Measurements from ENCODE around the gene FAM13A.
"Not testable (repeated sequence)": the region's sequence is repeated elsewhere in the genome, so short reads cannot be mapped to it uniquely, and the experiment has no call there.

FAM13A gene

DNA sequence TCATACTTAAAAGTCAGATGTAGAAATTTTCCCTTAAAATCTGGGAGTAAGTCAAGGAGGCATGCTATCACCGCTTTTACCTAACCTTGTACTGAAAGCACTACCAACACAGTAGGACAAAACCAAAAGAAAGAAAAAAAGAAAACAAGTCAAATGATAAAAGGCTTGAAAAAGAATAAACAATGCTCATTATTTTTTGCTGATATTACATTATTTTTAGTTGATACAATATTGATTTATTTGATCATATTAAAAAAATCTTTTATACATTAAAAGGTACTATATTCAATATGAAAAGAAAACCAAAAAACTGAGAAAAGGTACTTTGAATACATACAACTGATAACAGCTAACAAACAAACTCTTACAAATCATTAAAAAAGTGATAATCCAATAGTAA lies 164.3 kb downstream of the FAM13A start:
- no peak for DNase-seq

DNA sequence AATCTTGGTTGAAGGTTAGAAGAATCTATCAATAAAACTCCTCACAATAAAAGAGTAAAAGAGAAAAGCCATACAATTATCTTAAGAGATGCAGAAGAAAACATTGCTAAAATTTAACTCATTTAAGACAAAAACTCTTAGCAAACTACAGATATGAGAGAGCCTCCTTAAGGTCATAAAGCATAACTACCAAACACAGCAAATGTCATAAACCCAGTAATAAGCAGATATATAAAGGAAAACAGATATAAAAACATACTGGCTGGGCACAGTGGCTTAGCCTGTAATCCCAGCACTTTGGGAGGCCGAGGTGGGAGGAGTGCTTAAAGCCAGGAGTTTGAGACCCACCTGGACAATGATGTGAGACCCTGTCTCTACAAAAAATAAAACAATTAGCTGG lies 165.3 kb downstream of the FAM13A start:
- DNase-seq, result no peak

DNA sequence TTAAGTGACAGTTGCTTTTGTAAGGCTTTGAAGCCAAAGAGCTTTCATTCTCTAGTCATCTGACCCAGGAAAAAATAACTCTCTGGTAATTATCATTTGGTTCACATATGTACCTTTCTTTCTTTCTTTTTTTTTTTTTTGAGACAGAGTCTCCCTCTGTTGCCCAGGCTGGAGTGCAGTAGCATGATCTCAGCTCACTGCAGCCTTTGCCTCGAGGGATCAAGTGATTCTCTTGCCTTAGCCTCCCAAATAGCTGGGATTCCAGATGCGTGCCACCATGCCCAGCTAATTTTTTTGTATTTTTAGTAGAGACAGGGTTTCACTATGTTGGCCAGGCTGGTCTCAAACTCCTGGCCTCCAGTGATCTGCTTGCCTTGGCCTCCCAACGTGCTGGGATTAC lies 169.6 kb downstream of the FAM13A start:
- not testable (repeated sequence) for DNase-seq

DNA sequence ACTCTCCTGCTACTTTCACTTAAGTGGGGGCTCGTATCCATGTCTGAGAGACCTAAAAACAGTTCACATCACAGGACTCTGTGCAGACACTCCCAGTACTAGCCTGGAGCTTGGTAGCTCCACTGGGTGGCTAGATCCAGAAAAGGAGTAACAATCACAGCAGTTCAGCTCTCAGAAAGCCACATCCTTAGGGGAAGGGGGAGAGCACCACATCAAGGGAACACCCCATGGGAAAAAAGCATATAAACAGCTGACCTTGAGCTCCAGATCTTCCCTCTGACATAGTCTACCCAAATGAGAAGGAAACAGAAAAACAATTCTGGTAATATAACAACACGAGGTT lies 175.8 kb downstream of the FAM13A start:
- no peak for DNase-seq

DNA sequence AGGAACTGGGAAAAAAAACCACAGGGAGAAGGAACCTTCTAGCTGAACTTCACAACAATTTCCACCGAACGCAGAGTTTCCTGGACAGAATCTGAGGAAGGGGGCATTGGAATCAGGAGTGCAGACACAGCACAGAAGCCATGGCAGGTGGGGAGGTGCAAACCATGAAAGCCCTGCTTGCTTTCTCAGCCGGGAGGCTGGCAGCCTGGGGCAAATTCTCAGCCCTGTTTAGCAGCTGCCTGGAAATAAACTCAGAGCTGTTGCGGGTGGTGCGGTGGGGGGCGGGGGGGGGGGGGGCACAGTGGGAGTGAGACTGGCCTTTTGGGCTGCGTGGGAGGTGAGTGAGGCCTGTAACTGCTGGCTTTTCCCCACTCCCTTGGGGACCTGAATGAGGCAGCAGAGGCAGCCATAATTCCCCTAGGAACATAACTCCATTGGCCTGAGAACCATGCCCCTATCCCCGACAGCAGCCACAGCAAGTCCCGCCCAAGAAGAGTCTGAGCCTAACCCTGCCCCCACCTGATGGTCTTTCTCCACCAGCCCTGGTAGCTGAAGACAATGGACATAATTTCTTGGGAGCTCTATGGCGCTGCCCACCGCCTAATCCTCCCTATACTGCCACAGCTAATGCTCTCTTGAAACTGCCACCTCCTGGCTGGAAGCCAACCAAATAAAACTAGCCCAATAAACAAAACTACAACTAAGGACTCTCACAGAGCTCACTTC lies 176.3 kb downstream of the FAM13A start:
- no peak for DNase-seq

DNA sequence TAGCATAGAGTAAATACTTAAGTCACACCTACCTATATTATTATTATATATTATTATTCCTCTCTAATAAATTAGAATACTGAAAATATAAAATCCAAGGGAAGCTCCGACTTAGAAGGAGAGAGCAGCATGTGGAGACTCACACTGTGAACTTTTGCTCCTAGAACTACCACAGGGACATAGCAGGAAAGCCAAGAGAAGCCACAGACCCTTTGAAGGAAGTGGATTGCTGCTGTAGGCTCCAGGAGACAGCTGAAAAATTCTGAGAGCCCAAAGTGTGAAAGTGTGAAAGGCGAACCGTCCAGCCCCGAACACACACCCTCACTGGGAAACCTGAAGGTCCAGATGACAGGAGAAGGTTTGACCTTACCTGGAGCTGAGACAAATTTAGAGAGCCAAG lies 177.0 kb downstream of the FAM13A start:
- no peak for DNase-seq

DNA sequence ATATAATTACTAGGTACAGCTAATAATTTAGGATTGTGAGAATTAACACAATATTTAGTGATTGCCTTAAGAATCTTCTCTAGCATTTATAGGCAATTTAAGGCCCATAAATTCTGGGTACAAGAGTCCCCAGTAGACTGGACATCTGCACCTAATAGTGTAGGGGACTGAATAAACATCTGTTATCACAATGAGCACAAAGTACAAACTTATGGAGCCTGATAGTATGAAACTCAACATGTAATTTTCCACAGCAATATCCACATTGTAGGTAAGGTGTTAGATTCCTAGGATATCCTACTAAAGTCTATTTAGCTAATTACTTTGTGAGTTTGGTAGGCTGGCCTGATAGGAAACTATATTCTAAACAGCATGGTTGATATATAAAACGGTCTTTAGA lies 178.3 kb downstream of the FAM13A start:
- DNase-seq, result no peak

DNA sequence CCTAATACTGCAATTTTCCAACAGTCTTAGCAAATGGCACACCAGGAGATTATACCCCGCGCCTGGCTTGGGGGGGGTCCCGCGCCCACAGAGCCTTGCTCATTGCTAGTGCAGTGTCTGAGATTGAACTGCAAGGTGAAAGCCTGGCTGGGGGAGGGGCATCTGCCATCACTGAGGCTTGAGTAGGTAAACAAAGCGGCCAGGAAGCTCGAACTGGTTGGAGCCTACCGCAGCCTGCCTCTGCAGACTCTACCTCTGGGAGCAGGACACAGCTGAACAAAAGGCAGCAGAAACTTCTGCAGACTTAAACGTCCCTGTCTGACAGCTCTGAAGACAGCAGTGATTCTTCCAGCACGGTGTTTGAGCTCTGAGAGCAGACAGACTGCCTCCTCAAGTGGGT lies 186.6 kb downstream of the FAM13A start:
- no peak for DNase-seq

DNA sequence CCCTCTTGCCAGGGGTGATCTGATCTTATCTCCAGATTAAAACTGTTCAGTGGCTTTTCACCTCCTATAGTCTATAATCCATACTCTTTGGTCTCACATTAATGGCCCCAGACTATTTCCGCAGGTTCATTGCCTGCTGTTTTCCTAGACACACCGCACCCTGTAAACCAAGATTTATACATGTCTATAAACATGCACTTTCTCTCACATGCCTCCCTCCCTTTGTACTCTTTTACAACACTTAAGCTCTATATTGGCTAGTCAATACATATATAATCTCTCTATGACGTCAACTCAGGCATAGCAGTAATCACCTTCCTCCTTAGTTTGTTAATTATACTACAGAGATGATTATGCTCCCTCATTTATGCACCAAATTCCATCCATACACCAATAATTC lies 188.5 kb downstream of the FAM13A start:
- no peak for DNase-seq

DNA sequence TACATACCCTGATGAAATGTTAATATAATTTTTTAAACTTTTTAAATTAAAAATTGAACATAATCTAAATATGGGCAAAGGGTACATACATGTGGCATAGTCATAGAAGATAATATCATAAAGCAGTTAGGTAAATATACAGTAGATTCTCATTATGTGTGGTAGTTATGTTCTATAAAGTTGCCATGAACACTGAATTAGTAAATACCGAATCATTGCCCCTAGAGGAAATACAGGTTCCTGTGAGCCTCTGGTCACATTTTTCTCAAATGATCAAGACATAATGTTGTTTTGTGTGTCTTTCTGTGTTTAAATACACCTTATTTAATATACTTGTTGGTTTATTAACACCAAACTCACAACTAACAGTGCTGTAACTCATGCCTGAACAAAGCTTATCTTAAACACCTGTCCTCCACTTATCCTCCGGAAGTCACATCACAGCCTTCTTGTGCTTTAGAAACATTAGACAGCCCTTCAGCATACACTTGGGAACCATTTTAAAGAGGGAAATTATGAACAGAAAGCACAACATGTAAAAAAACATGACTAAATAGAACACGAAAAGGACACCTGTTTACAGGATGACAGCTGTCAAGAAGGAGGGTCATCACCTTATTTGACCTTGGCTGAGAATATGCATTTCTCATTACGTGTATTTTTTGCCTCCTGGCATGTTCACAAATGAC lies 190.0 kb downstream of the FAM13A start:
- DNase-seq, result no peak

DNA sequence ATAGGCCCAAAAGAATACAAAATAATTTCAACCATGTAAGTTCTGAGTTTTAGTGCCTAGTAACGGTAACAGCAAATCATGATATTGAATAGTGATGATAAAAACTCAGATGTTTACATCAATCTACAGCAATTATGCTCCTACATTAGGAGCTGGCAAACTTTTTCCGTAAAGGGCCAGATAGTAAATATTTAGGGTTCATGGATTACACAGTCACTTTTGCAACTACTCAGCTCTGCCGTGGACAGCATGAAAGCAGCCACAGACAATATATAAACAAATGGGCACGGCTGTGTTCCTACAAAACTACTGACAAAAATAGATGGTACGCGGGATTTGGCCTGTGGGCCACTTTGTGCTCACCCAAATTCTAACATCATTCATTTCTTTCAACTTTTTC lies 191.5 kb downstream of the FAM13A start:
- no peak for DNase-seq

DNA sequence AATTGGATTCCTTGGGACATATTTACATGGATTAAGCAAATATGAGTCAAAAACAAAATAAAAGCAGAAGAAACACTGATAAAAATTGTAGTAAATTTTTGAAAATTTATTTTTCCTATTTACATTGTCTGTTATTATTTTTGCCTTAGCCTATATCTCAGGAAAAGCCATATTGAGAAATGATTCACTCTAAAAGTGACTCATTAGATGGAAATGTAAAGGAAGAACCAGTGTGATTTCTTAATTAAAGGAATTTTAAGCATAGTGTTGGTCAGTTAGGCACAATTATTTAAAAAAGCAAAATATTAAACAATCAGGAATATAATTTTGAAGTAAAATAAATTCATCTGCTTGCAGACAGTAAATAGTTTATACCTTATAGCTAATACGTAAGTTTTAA lies 191.9 kb downstream of the FAM13A start:
- DNase-seq, result no peak

DNA sequence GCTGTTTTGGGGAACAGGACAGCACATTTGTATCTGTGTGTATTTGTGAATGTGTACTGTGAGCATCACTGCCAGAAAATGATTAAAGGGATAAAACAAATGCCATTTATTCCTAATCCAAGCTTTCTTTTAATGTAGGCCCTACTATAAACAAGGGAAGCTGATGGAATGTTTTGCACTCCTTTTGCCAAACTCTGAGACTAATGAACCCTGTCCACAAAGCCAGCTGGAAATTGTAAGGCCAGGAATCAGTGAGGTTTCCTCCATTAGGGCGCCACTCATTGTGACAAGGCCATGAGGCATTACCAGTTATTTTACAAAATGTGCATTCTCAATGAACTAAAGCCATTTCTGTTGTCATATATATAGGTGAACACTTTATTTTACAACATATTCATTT lies 196.4 kb downstream of the FAM13A start:
- no peak for DNase-seq

DNA sequence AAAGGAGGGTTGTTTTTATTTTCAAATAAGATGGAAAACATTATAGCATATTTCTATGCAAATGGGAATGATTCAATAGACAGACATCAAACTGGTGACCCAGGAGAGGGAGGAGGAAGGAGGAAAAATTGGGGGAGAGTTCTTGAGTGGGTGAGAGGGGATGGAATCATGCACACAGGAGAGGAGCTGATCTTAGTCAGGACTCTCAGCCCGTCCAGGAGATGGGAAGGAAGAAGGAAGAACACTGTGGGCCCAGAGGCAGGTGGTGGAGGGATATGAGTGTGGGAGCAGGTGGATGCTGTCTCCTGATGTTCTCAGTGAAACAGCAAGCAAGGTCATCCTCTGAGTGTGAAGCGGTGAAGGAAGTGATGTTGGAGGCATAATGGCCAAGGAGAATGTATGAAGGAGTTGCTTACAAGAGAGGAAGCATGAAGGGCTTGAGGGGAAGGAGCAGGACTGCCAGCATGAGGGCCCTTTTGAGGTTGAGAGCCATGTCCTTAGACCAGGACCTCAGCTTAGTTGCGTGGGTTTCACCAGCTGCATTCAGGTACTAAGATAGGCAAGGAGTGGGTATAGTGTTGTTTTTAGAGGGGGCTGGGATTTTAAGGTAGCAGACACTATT lies 197.7 kb downstream of the FAM13A start:
- no peak for DNase-seq

DNA sequence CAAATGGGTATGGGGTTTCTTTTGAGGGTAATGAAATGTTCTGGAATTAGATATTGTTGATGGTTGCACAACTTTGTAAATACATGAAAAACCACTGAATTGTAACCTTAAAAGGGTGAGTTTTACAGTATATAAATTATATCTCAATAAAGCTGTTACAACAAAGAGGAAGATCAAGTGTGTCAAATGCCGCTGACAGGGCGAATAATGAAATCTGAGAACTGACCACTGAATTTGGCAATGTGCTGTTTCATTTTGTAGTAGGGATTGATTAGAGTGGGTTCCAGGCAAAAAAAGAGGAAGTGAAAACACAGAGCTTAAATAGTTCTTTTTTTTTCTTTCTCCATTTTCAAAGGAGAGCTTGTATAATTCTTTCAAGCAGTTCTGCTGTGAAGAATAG lies 198.2 kb downstream of the FAM13A start:
- no peak for DNase-seq

DNA sequence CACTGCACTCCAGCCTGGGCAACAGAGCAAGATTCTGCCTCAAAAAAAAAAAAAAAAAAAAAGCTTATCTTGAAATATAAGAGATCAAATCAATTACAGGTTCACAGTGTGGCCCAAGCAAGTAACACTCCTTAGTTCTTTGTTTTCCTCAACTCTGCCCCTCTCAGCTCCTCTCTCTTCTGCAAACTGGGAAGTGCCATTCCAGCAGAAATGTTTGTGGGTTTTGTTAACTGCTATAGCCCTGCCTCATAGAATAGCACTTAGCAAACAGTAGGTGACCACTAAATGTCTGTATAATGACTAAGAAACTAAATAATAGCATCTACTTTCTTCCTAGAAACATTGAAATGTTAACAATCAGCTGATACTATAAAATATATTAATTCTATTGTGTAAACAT lies 199.4 kb downstream of the FAM13A start:
- no peak for DNase-seq

DNA sequence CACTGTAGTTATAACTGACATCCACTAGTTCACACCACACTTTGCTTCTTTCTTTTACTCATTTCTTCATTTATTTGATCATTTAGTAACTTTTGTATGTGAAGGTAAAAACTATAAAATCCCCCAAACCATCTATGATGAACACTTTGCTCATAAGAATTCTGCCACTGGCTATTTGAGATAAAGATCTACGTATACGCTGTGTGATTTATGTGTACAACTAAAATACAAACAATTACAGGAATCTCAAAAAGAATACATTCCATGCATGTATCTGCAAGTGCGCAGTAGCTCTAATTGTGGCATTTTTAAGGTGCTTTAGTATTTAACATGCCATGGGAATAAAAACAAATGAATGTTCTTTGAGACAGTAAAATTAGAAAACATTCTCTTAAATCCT lies 202.5 kb downstream of the FAM13A start:
- no peak for DNase-seq

DNA sequence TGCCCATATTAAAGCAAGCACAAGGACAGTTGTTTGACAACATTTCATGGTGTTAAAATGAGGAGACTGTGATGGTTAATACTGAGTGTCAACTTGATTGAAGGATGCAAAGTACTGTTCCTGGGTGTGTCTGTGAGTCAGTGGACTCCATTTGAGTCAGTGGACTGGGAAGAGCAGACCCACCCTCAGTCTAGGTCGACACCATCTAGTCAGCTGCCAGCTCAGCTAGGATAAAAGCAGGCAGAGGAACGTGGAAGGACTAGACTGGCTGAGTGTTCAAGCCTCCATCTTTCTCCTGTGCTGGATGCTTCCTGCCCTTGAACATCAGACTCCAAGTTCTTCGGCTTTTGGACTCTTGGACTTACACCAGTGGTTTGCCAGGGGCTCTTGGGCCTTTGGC lies 203.4 kb downstream of the FAM13A start:
- not testable (repeated sequence) for DNase-seq

DNA sequence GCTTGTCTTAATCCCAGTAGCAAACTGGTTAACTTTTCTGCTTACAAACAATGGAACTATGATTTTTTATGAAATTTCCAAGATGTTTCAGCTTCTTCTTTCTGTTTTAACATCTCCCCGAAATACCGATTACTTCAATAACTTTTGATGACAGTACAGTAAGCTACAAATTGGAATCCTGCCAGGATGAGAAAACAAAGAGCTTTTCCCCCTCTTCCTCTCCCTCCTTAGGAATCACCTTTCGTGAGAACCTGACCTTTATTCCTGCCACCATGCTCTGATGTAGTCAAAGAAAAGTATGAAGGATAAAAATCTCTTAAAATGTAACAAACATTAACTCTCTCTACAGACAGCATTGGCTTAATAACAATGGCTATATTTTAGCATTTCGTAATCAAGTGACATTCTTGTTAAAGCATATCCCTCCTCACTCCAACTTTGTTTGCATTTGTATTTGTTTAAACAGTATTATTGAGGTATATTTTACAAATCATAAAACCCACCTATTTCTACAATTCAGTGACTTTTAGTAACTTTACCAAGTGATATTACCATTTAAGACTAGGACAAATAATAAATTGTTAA lies 210.7 kb downstream of the FAM13A start:
- no peak for DNase-seq

DNA sequence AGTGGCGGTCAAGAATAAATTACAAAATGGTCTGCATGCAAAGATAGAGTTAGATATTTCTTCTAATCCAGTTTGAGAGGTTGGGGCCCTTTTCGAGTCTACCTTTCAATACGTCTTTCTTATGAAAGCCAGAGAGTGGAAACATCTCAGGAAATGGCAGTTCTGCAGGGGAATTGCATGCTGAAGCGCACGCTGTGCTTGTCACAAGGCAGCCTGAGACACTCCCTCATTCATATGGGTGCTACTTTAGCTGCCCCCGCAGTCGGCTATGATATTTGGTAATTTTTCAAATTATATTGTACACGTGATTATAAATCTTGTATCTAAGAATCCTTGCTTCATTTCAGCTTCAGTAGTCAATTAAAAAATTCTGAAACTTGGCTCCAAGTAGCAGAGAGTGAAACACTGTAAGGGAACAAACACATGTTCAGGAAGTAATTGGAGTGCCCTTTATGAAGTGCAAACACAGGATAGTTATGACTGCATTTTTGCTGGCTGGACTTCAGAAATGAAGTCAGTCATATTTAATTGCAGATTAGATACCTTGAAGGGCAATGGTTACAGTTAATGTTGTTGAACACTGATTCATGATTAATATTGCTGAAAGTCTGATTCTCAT lies 213.8 kb downstream of the FAM13A start:
- DNase-seq, result no peak

DNA sequence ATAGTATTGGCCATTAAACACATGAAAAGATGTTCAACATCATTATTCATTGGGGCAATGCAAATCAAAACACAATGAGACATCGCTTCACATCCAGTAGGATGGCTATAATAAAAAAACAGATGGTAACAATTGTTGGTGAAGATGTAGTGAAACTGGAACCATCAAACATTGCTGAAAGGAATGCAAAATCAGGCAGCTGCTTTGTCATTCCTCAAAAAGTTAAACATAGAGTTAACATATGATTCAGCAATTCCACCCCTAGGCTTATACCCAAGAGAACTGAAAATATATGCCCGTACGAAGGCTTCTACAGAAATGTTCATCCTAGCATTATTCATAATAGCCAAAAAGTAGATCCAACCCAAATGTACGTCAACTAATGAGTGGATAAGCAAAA lies 215.3 kb downstream of the FAM13A start:
- no peak for DNase-seq

DNA sequence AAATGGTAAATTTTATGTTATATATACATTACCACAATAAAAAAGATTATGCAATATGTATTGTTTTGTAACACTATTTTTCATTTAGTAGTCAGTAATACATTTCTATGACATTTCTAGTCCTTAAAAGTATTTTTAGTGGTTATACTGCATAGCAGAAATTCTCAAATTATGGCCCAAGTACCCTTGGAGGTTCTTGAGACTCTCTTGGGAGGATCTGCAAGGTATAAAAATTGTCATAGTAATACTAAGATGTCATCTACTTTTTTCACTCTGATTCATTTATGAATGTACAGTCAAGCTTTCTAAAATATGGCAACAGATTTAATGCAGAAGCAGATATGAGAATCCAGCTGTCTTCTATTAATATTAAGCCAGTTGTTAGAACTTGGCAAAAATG lies 220.8 kb downstream of the FAM13A start:
- no peak for DNase-seq

DNA sequence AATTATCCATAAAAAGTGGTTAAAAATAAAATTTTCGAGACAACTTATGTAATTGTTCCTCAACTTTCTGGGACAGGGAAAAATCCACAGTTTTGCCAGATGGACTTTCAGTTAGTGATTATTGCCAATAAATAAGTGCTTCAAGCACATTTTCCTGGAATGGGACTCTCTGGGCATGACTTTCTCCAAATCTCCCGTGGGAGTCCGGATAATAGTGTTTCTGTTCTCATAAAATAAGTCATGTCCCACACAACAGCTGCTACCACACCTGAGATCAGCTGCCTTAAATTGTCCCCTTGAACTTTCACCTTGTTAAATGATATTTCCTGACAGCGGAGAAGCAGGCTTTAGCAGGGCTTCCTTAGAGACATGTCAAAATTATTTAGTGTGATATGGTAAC lies 226.0 kb downstream of the FAM13A start:
- no peak for DNase-seq

DNA sequence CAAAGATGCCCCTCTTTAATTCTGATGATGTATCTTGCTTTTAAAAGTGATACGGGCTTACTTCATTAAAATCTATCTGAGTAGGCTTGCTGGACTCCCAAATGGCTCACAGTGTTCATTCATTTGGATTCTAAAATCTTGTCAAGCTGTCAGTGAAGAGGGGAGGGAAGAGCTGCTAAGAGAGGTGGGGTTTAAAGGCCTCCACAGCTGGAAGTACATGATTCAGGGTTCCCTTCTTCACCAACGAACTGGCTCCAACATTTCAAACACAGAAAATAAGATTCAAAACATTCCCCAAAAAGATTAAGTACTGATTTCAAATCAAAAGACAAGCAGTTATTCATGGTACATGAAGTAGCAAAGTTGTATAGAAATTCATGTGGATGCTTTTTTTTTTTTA lies 226.4 kb downstream of the FAM13A start:
- DNase-seq, result no peak
